Right lung (tissue), 5 donors: ENCODE data around the gene ZNF462. TPM values are rescaled to one million over a fixed set of nuclear protein-coding genes. Genes with fewer than 3 reads are reported as not detected.
"Not testable (repeated sequence)": the region's sequence is repeated elsewhere in the genome, so short reads cannot be mapped to it uniquely, and the experiment has no call there.

ENCODE experiments used
- DNase-seq, 2 donors: peaks; one replicate each; pipeline ENCODE4 v3.0.0-alpha.2; 2013
- polyA plus RNA-seq, 5 donors: library from polyadenylated mRNA; unstranded; fragments of 120-200 nt; gene quantifications; one replicate each; pipeline versions ENCODE4 v1.2.1 to v1.2.3, GENCODE V29; 2013; ENCODE audit warnings: inconsistent platforms in 1 of 5, low replicate concordance in 1 of 5; ENCODE audit not compliant: insufficient read length in 5 of 5, insufficient read depth in 1 of 5

The ZNF462 gene
- polyA plus RNA-seq, 5 donors = 18.8 to 29.2 (median 28.7) TPM

DNA sequence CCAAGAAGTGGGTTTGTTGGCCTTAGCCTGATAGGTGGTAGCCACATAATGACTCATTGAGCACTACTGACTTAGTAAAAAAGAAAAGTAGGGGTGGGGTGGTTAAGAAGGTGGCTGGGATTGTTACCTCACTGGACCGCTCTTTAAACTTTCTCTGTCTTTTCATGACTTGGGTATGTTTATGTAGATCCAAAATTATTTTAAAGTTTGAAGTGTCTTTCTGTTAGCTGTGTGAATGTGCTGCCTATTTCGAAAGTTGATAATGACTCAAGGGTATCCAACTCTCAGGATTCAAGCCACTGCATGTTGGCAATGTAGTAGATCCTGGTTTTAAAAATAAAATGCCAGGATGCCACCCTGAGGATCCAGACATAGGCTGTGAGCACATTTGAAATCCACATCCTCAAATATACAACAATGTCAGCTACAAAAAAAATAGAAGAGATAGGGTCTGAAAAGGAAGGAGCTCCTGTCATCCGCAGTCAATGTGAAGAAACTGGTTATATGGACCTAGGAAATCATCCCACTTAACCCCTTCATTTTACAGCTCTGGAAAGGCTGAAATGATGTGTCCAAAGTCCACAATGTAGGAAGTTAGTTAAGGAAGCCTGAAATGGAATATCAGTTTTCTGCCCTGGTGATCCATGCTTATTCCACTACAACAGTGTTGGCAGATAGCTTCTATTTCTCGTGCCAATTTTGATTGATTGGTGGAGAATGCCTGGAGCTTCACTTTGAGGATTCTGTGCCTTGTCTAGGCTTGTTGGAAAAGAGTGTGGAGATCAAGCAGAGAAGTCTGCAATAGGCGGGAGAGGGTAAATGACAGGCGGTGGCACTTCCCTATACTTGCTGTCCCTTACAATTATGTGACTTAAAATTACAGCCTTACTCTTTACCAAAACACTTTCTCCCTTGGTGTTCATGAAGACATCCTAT, 23.4 kb downstream of the ZNF462 start:
- no peak for DNase-seq

DNA sequence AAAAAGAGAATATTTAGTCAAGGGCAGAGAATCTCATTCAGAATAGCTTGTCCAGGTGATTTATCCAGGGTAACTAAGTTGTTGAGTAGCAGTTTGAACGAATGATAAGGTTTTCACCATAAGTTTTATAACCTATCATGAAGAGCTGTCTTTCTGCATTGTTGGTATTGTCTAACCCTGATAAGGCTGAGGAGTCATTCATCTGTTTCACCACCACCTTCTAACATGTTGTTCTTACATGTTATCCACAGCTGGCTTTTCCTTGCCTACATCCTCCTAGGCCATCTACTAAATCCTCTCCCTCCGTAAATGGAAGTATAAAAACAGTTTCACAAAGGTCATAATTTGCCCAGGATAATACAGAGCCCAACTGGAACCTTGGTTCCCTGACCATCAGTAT, 24.1 kb downstream of the ZNF462 start:
- no peak for DNase-seq

DNA sequence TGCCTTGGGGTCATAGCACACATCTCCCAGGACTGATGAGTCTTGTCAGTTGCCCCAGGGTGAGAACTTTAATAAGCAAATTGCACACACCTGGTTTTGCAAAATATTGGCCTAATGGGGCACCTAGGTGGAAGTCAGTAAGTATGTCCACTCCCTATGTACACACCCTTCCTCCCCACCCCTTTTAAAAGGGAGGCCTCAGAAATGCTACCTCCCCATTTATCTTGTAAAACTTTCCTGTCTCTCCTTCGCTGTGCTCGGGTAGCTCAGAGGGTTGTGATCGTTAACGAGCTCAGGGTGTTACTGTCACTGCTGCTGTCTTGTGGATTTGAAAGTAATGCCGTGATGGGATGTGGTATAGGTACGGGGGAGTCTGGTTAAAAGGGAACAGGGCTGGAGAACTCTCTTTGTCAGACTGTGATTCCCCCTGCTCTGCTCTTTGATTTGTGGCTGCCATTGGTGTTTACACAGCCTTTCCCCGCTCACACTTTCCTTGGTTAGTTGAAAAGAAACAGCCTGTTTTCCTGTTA, 26.2 kb downstream of the ZNF462 start:
- DNase-seq = no peak

DNA sequence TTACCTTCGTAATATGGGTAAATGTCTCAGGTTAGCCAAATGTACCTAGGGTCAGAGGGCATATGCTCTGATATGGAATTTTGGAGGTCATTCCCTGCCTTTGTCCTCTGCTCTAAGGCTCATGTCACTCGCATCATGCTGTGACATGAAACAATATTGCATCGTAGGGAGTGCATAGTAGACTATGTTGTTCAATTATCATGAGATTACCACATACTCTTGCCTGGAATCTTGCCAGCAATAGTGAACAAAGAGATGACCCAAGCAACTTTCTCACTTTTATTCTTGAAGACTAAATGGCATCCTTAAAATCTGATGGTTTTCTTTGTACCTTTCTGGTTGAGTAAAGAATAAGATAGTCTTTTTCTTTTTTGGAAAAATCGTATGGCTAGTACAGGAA, 27.6 kb downstream of the ZNF462 start:
- no peak for DNase-seq

DNA sequence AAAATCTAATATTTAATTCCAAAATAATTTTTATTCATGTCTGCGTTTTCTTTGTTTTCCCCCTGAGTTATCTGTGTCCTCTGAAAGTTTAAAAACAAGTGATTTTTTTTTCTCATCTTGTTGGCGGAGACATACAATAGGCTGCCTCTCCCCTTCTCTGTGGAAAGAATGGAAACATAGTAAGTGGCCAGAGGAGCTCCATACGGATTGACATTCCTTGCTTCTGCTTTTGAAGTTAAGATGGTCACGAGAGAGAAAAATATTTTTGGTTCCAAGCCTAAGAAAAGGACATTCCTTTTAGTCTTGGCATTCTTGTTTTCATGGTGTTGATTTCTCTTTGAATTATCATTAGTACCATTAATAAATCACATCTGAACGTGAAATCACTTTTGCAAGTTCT, 28.3 kb downstream of the ZNF462 start:
- no peak for DNase-seq

DNA sequence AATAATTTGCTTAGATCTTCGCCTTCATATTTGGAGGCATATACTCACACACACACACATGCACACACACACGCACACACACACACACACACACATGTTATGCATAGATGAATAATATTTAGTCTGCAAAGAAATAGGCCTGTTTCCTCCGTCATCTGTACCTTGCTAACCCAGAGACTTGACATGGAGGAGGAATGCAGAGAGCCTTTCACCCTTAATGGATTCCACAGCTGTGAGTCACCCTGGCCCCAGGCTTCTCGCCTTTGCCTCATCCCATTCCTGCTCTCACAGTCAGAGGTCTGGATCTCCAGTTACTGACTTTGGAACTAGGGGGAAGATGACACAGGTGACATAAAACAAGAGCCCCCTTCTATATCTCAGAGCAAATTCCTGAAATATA, 29.7 kb downstream of the ZNF462 start:
- DNase-seq = no peak

DNA sequence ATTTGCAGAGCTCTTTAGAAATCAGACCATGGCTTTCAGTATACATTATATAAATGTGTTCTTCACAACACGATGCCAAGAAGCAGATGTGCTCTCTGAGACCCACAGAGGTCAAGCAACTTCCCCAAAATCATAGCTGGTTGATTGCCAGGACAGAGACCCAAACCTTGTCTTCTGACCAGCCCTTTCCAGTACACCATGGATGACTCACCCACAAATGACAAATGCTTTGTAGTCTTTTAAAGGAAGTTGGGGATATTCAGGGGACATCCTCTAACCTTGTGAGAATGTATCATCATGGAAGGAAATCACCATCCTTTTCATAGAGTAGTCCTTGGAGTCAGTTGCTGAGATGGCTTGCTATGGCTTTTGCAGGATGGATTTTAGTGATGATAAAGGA, 30.1 kb downstream of the ZNF462 start:
- no peak for DNase-seq

DNA sequence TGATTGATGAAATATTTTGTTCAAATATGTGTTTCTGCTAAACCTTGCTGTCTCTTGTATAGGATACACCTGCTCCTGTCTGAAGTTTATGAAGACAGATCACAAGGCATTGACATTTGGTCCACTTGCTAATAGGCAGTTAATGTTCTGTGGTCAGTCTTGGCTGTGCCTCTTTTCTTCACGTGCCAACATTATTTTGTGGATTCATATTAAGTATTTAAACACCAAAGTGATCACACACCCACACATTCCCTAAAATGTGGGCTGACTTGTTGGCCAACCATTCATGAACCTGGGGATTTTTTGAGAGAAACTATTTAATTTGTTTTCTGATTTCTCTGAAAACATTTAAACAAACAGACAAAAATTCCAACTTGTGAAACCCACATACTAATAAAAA, 33.7 kb downstream of the ZNF462 start:
- no peak for DNase-seq

DNA sequence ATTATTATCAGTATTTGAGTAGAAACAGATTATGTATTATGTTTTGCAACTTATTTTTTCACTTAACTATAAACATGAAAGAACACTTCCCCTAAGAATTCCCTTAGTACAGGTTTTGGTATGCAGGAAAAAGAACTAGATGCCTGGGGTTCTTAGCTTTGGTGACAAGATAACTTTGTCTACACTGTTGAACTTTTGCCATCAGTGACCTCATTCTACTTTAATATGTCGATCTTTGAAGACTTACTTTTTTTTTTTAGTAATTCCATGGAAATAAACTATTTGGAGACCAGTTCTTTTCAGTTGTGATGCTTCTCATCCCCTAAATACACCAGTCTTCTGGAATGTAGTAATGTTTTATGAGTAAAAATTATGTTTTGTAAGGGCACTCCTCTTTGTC, 34.3 kb downstream of the ZNF462 start:
- no peak for DNase-seq

DNA sequence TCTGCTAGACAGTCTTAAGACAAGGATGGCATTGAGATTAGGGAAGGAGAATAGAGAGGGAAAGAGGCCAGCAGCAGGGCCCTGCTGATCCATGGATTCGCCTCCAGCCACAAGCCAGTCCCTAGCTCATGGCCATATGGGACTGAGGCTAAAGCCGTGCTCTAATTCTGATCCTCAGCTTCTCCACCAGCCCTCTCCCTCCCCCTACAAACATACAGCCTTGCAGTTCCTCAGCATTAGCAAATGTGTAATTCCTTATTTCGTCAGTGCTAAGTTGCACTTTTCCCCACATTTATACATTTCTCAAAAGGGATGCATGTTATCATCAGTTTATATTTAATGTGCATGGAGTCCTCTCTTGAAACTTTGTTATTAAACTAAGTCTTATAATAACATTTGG, 34.8 kb downstream of the ZNF462 start:
- DNase-seq = no peak

DNA sequence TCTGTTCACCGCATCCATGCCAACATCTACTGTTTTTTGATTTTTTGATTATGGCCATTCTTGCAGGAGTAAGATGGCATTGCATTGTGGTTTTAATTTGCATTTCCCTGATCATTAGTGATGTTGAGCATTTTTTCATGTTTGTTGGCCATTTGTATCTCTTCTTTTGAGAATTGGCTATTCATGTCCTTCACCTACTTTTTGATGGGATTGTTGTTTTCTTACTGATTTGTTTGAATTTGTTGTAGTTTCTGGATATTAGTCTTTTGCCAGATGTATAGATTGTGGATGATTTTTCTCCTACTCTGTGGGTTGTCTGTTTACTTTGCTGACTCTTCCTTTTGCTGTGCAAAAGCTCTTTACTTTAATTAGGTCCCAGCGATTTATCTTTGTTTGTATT, 37.6 kb downstream of the ZNF462 start:
- DNase-seq = not testable (repeated sequence)

DNA sequence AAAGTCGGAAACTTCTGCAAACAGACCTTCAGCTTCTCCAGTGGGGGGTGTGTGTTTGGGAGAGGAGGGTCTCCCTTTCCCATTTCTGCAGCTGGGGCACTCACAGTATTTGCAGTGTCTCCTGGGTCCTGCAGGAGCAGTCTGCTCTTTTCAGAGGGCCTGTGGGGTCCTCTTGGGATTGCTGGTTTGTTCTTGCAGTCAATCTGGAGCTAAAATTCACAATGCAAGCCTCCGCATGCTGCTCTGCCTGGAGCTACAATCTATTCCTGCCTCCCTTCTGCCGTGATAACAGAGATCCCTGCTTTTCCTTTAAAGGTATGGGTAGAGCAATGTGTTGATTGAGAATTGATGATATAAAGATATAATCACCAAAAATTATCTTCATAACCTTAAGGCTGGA, 43.2 kb downstream of the ZNF462 start:
- DNase-seq = no peak

DNA sequence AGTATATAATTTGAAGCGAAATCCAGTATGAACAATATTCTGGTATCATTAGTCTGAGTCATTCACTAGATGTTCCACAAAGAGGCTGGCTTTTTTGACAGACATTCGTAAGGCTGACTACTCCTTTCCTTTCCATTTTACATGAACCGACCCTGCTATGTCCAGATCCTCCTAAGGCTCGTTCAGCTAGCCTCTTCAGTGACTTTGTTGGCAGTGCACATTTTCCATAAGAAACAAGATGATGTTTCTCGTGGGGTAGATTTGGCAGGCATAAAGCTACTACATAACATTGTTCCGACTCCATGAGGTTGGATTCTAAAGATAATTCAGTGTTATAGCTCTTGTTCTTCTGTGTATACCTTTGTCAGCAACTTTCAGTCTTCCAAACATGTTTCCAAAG, 49.0 kb downstream of the ZNF462 start:
- DNase-seq = no peak

DNA sequence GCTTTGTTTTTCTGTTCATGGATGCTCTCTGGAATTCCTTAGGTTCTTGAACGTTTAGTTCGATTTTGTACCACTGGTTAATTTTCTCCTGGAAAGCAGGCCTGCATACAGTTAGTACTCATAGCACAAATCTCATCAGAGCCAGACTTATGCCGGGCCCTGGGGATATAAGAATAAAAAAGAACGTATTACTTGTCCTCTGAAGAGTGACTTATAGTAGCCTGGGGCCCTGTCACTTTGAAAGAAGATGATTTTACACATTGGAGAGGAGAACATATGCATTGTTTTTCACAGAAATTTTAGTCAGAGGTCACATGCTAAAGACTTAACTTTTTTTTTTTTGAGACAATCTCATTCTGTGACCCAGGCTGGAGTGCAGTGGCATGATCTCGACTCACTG, 50.3 kb downstream of the ZNF462 start:
- no peak for DNase-seq

DNA sequence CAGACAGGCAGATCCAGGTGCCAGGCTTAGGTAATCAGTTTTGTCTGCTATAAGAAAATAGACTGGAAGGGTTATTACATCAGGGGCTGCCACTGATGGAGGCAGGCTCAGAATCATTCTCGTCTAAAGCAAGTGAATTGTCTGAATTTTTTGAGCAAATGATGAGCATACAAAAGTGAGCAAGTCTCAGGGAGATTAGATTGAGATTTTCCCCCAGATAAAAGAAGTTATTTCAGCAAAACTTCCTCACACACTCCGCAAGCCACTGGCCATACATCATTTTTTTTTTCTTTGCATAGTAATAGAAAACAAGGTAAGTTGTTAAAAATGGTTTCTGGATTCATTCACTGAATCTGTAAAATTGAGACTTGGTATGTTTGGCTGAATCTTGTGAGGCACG, 52.9 kb downstream of the ZNF462 start:
- DNase-seq = no peak

DNA sequence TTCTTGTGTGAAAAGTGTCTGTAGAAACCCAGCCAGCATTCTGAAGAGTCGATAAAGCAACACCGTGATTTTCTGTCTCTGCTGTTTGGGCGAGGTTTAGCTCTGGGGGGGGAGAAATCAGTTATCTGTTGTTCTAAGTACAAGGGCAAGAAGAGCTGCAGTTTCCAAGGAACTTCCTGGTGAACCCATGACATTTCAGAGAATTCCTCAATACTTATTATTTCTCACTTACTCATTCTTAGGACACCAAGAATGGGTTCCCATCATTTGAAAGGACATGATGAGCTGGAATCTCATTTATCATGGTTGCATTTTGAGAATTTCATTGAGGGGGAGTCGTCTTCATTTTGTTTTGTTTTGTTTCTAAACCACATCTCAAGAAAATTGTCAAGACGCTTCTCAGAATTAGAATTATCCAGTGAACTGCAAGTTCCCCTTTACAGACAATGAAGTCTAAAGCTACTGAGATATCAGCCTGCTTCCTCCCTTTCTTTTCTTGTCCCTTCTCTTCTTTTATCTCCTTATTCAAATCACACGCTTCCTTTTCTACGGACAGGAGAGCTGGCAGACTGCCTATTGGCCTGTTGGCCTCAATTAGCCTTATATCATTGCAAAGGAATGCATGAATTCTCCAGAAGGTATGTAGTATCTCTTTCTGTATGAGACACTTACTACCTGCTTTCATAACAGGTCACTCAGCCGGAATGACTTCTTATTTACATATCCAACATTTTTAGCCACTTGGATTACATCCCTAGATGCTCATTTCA, 53.7 kb downstream of the ZNF462 start:
- DNase-seq = peak in 1 of 2 donors; percentile 16

DNA sequence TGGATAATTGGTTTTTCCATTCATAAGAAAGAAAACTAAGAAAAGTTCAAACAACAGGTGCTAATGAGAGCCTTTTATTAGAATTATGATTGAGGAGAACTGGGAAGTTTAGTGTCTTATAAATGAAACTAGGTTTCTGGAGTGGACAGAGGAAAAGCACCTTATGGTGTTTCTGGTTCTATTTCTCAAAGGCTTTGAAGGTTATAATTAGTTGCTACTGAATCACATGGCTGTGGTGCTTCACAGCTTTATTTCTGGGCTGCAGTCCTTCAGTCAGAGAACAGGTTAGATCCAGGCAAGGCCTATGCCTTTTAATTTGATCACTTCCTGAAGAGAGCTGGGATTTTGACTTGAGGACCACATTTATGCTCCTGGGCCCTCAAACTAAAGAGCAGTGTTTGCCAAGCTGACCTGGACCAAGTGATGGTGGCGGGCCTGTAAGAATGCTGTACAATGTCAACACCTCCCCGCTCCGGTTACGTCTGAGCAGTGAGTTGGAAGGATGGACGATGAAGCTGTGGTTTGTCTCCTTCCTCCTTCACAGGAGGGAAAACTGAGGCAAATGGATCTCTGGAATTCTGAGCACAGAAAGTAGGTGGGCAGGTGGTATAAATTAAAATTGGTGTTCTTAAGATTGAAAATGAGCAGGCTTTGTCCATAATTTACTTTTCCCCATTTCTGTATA, 56.0 kb downstream of the ZNF462 start:
- no peak for DNase-seq

DNA sequence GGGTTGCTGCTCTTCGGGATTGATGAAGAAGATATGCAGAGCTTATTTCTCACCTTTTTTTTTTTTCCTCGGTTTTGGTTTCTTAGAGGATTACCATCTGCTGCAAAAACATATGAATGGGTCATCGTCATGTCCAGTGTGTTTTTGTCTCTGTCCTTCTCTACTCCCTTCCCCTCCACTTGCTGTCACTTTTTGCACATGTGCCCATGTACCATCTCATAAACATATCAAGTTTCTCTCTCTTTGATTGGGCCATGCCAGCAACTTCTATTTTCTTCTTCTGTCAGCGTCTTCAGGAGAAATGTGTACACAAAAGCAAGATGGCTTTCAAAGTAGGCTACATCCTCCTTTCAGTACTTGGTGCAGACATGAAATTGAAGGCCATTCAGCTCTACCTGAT, 57.1 kb downstream of the ZNF462 start:
- no peak for DNase-seq

DNA sequence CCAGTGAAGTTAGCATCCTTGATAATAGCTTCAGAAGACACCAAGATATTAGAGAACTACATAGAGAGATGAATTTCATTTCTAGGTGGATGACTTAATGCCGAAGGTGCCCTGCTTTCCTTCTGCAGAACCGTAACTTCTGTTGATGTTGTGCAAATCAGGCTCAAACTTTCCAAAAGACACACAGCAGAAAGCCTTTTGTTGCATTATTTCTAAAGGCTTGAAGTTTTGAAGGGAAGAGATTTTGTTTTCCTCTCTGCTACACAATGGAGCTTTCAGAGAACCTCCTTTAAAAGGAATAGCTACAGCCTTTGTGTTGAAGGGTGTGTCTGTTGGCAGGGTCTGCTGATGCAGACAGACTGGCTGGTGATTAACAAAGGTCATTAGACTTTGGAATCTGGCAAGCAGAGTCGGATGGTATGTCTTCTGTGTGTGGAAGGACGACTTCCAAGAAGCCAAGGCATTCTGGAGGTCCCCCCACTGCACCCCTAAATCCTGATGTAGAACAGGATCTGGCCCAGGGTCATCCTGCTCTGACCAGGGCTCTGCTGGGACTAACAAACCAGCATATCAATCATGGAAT, 57.8 kb downstream of the ZNF462 start:
- DNase-seq = peak in 1 of 2 donors; percentile 19

DNA sequence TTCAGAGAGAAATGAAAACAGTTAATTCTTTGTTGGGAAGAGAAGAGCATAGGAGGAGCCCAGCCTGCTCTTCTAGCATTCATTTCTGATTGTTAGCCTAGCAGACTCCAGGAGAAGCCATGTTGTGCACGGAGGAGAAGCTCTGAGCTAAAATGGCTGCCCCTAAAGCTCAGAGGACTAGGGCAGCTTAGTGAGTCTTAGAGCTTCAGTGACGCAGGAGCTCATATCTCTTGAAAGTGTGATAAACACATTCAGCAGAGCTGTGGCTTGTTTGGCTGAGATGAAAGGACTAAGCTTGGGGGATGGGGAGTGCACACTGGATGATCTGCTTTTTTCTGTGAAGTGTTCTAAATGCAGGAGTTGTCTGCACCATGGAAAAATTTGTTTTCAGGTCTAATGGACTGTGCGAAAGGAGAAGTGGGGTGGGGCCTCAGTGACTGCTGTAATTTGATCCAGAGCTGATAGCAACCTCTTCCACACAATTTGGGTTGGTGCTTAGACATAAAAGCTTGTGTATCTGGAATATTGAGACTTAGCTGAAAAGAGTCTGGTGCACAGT, 58.5 kb downstream of the ZNF462 start:
- DNase-seq = peak; percentile 58 to 77

DNA sequence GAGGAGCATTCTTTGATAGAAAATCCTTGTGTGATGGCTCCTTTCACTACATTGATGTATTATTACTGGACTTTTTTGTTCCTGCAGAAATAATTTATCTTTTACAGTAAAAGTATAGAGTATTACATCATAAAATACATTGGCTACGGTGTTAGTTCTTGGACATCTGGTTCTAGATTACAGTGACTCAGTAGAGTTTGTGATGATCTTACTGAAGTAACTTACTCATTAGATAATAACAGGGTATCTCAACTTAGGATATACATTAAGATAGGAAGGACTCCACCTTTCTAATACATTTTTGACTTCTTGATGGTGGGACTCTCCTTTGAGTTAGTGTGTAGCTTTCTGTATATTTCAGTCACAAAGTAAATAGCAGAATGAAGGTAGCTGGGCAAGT, 59.1 kb downstream of the ZNF462 start:
- no peak for DNase-seq

DNA sequence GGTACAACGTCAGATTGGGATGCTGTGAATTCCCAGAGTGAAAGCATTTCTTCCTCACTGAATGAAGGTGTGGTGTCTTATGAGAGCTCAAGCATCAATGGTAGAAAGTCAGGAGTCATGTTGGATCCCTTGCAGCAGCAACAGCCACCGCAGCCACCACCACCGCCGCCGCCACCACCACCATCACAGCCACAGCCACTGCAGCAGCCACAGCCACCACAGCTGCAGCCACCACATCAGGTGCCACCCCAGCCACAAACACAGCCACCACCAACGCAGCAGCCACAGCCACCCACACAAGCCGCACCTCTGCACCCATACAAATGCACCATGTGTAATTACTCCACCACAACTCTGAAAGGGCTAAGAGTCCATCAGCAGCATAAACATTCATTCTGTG, 62.4 kb downstream of the ZNF462 start:
- no peak for DNase-seq
